H9 (cell line): Measurements from ENCODE around the gene PTRH1. TPM values are rescaled to one million over a fixed set of nuclear protein-coding genes. Genes with fewer than 3 reads are reported as not detected.

ENCODE experiments used
- DNase-seq: peaks from one replicate; pipeline ENCODE4 v3.0.0-alpha.2; 2017
- H2AFZ ChIP-seq: one replicate; pipeline ENCODE4 v1.6.1; 2013; ENCODE audit warnings: mild to moderate bottlenecking, low read length, control low read depth, moderate library complexity
- H2AK5ac ChIP-seq: 2 replicates; pipeline ENCODE4 v1.6.1; 2013; ENCODE audit warnings: low read length, control low read depth, mixed read lengths; ENCODE audit not compliant: insufficient read length
- H2BK120ac ChIP-seq: one replicate; pipeline ENCODE4 v1.6.1; 2013; ENCODE audit warnings: low read depth, mild to moderate bottlenecking, low read length, control low read depth, inconsistent platforms; ENCODE audit not compliant: poor library complexity, severe bottlenecking
- H2BK12ac ChIP-seq: 2 replicates; pipeline ENCODE4 v1.6.1; 2013; ENCODE audit warnings: low read length, control low read depth, mixed read lengths, low read depth; ENCODE audit not compliant: insufficient read length
- H2BK15ac ChIP-seq: 2 replicates; pipeline ENCODE4 v1.6.1; 2013; ENCODE audit warnings: low read depth, low read length, control low read depth
- H2BK20ac ChIP-seq: one replicate; pipeline ENCODE4 v1.6.1; 2013; ENCODE audit warnings: low read depth, mild to moderate bottlenecking, low read length, control low read depth, inconsistent platforms; ENCODE audit not compliant: poor library complexity, severe bottlenecking
- H2BK5ac ChIP-seq: 2 replicates; pipeline ENCODE4 v1.6.1; 2013; ENCODE audit warnings: low read length, control low read depth, mixed read lengths; ENCODE audit not compliant: insufficient read length
- H3K14ac ChIP-seq: 2 replicates; pipeline ENCODE4 v1.6.1; 2013; ENCODE audit warnings: low read length, control low read depth; ENCODE audit not compliant: insufficient read depth
- H3K18ac ChIP-seq: 2 replicates; pipeline ENCODE4 v1.6.1; 2013; ENCODE audit warnings: low read depth, mild to moderate bottlenecking, mixed read lengths, low read length, control low read depth; ENCODE audit not compliant: insufficient read length
- H3K23ac ChIP-seq: 2 replicates; pipeline ENCODE4 v1.6.1; 2013; ENCODE audit warnings: low read length, control low read depth, mixed read lengths, low read depth; ENCODE audit not compliant: insufficient read length
- H3K23me2 ChIP-seq: 2 replicates; pipeline ENCODE4 v1.6.1; 2013; ENCODE audit warnings: low read depth, mild to moderate bottlenecking, mixed read lengths, low read length, control low read depth; ENCODE audit not compliant: insufficient read length, poor library complexity, severe bottlenecking
- H3K27ac ChIP-seq: 2 replicates; pipeline ENCODE4 v1.5.1; 2013; ENCODE audit warnings: low read length, control low read depth, mixed read lengths, low read depth; ENCODE audit not compliant: insufficient read length
- H3K27me3 ChIP-seq: 2 replicates; pipeline ENCODE4 v1.6.1; 2013; ENCODE audit warnings: low read length, control low read depth, inconsistent platforms; ENCODE audit not compliant: insufficient read depth
- H3K4ac ChIP-seq: 2 replicates; pipeline ENCODE4 v1.6.1; 2013; ENCODE audit warnings: low read depth, mild to moderate bottlenecking, control low read depth, inconsistent platforms, low read length, moderate library complexity
- H3K4me1 ChIP-seq: 2 replicates; pipeline ENCODE4 v1.6.1; 2013; ENCODE audit warnings: low read length, control low read depth, inconsistent platforms; ENCODE audit not compliant: insufficient read depth
- H3K4me2 ChIP-seq: 2 replicates; pipeline ENCODE4 v1.6.1; 2013; ENCODE audit warnings: low read length, control low read depth, mixed read lengths; ENCODE audit not compliant: insufficient read length, insufficient read depth
- H3K56ac ChIP-seq: 2 replicates; pipeline ENCODE4 v1.6.1; 2013; ENCODE audit warnings: low read depth, mild to moderate bottlenecking, mixed read lengths, low read length, control low read depth; ENCODE audit not compliant: insufficient read length
- H3K79me1 ChIP-seq: 2 replicates; pipeline ENCODE4 v1.6.1; 2013; ENCODE audit warnings: low read depth, mild to moderate bottlenecking, moderate library complexity, low read length, control low read depth, inconsistent platforms; ENCODE audit not compliant: insufficient read depth, poor library complexity, severe bottlenecking
- H3K79me2 ChIP-seq: 2 replicates; pipeline ENCODE4 v1.6.1; 2013; ENCODE audit warnings: low read length, control low read depth, inconsistent platforms; ENCODE audit not compliant: insufficient read depth
- H3K9ac ChIP-seq: 2 replicates; pipeline ENCODE4 v1.6.1; 2013; ENCODE audit warnings: low read length, control low read depth, mixed read lengths; ENCODE audit not compliant: insufficient read length; ENCODE audit errors: extremely low read depth
- H3K9me3 ChIP-seq: one replicate; pipeline ENCODE4 v1.6.1; 2013; ENCODE audit warnings: low read depth, low read length, inconsistent platforms; ENCODE audit not compliant: control insufficient read depth
- H3T11ph ChIP-seq: one replicate; pipeline ENCODE4 v1.6.1; 2013; ENCODE audit warnings: mild to moderate bottlenecking, low read length, control low read depth, inconsistent platforms
- H4K20me1 ChIP-seq: one replicate; pipeline ENCODE4 v1.6.1; 2013; ENCODE audit not compliant: control insufficient read depth, insufficient read length, insufficient read depth
- H4K5ac ChIP-seq: 2 replicates; pipeline ENCODE4 v1.6.1; 2013; ENCODE audit warnings: low read depth, mild to moderate bottlenecking, mixed read lengths, low read length, control low read depth; ENCODE audit not compliant: insufficient read length
- H4K8ac ChIP-seq: replicated peaks from 2 replicates; pipeline ENCODE4 v1.6.1; 2013; ENCODE audit warnings: low read length, control low read depth, mixed read lengths, low read depth; ENCODE audit not compliant: insufficient read length
- H4K91ac ChIP-seq: 2 replicates; pipeline ENCODE4 v1.6.1; 2013; ENCODE audit warnings: low read depth, mild to moderate bottlenecking, moderate library complexity, mixed read lengths, low read length, control low read depth; ENCODE audit not compliant: insufficient read length
- H3K27ac Mint-ChIP-seq, 3 experiments: 2 replicates in 2 of 3; 3 replicates in 1 of 3; pipeline ENCODE4 v1.8.0; 2020 to 2021; ENCODE audit warnings: mixed read lengths in 3 of 3, mild to moderate bottlenecking in 1 of 3, moderate library complexity in 1 of 3
- H3K27me3 Mint-ChIP-seq: 2 replicates; pipeline ENCODE4 v1.8.0; 2021; ENCODE audit warnings: low read depth, mild to moderate bottlenecking, moderate library complexity, mixed read lengths
- H3K36me3 Mint-ChIP-seq, 3 experiments: 2 replicates in 2 of 3; 3 replicates in 1 of 3; pipeline ENCODE4 v1.8.0; 2020 to 2021; ENCODE audit warnings: low read depth in 3 of 3, mixed read lengths in 3 of 3; ENCODE audit not compliant: insufficient read depth in 1 of 3
- H3K4me1 Mint-ChIP-seq, 2 experiments: 2 replicates each; pipeline ENCODE4 v1.8.0; 2020; ENCODE audit warnings: mixed read lengths in 2 of 2
- H3K4me3 Mint-ChIP-seq, 2 experiments: 2 replicates in 1 of 2; 3 replicates in 1 of 2; pipeline ENCODE4 v1.8.0; 2020 to 2021; ENCODE audit warnings: mild to moderate bottlenecking in 2 of 2, mixed read lengths in 2 of 2, moderate library complexity in 1 of 2
- H3K9me3 Mint-ChIP-seq, 2 experiments: 2 replicates in 1 of 2; 3 replicates in 1 of 2; pipeline ENCODE4 v1.8.0; 2020; ENCODE audit warnings: mild to moderate bottlenecking in 2 of 2, mixed read lengths in 2 of 2, moderate library complexity in 1 of 2
- CTCF ChIP-seq: fragments of 200-600 bp; sonication (generic); conservative IDR thresholded peaks from 3 replicates; pipeline ENCODE4 v1.8.0; 2021; ENCODE audit warnings: antibody characterized with exemption, mild to moderate bottlenecking
- WGBS: extraction: QIAGEN DNeasy Blood & Tissue Kit; methylation state at CpG from one replicate; pipeline ENCODE4 v1.1.7; 2013; ENCODE audit warnings: missing lambda C conversion rate, low lambda C conversion rate, mixed read lengths; ENCODE audit not compliant: insufficient read length; ENCODE audit errors: extremely low coverage; 5-methylcytosine and 5-hydroxymethylcytosine counted together
- total RNA-seq: library from RNA; stranded (reverse); gene quantifications from 2 replicates; pipeline ENCODE4 v1.2.1, GENCODE V29; 2021

Gene PTRH1
- total RNA-seq, 1 experiment from 2014 or later = 10.9 TPM

- no peaks in the 10 kb centered on the region; a peak in 1 of 5 replicates for H3K9me3 Mint-ChIP-seq
- H2AK5ac ChIP-seq = no peak overlapping the region
- no peak overlapping the region for H2BK20ac ChIP-seq
- no peak overlapping the region for H3K23ac ChIP-seq
- no peak overlapping the region for H3K4ac ChIP-seq
- DNase-seq = no peak
- H3K27ac Mint-ChIP-seq = peak overlapping the region in 1 of 3 experiments; percentile 80; a peak in 1 of 7 replicates
- H3K23me2 ChIP-seq = no peaks in the 10 kb centered on the region
- no peak overlapping the region for H4K91ac ChIP-seq
- no peak overlapping the region for H4K8ac ChIP-seq
- no peaks in the 10 kb centered on the region for H3K4me1 Mint-ChIP-seq
- H3K4me1 ChIP-seq = no peaks in the 10 kb centered on the region
- H3K27ac ChIP-seq = no peak overlapping the region
- H2BK120ac ChIP-seq = no peak overlapping the region
- H2BK5ac ChIP-seq = no peak overlapping the region
- H2BK15ac ChIP-seq = no peak overlapping the region
- no peaks in the 10 kb centered on the region for H3K27me3 Mint-ChIP-seq
- H3K79me1 ChIP-seq = no peaks in the 10 kb centered on the region
- H4K5ac ChIP-seq = no peak overlapping the region
- H2AFZ ChIP-seq = no peak overlapping the region
- H3T11ph ChIP-seq = no peak overlapping the region
- H3K4me3 Mint-ChIP-seq = no peak overlapping the region
- no peak overlapping the region for H3K9ac ChIP-seq
- H3K36me3 Mint-ChIP-seq = peaks cover 30 to 48% (median 32%) of the 10 kb centered on the region in 3 experiments; a peak in 6 of 7 replicates
- no peaks in the 10 kb centered on the region for H4K20me1 ChIP-seq
- no peak for TF ChIP-seq CTCF
- H3K79me2 ChIP-seq = no peaks in the 10 kb centered on the region
- WGBS = no CpG with 5 or more reads among the region's 6 CpGs
- no peaks in the 10 kb centered on the region for H3K27me3 ChIP-seq
- H3K18ac ChIP-seq = no peak overlapping the region
- no peak overlapping the region for H2BK12ac ChIP-seq
- H3K9me3 ChIP-seq = no peaks in the 10 kb centered on the region
- H3K56ac ChIP-seq = no peak overlapping the region
- no peak overlapping the region for H3K14ac ChIP-seq
- no peak overlapping the region for H3K4me2 ChIP-seq
Measured at GRCh38 chr9:127686461-127687393, 28.7 kb downstream of the PTRH1 start.
